ENCODE measurements around the gene TXNRD1.

GRCh38 chr12:104291867-104292524, 76.4 kb downstream of the TXNRD1 start:
- no peak for TF ChIP-seq CTCF (IDR thresholded peaks at IDR 0.05)
- no peak for TF ChIP-seq POLR2A (IDR thresholded peaks at IDR 0.05)

Data from right lobe of liver (tissue), 4 donors.